Activated CD4-positive, CD25-positive, alpha-beta regulatory T cell treated with anti-CD3 and anti-CD28 coated beads, Interleukin-2, amount 50 U/mL, for 72 hours (primary cell): ENCODE measurements around the gene ABHD17C.

Experiments
- DNase-seq: peaks from one replicate; pipeline ENCODE4 v3.0.0; 2021

ABHD17C gene

GRCh38 chr15:80769153-80769828 is 74.2 kb downstream of the ABHD17C start:
- no peak for DNase-seq

- DNase-seq = no peak
These were observed 75.0 kb downstream of the ABHD17C start for GRCh38 chr15:80769829-80770705.

- DNase-seq = no peak
These were observed 78.0 kb downstream of the ABHD17C start for GRCh38 chr15:80773122-80773551.

GRCh38 chr15:80773792-80774352 is 78.8 kb downstream of the ABHD17C start:
- DNase-seq = no peak

- DNase-seq = no peak
These were observed 79.4 kb downstream of the ABHD17C start for GRCh38 chr15:80774486-80774885.

- DNase-seq = no peak
These were observed 80.2 kb downstream of the ABHD17C start for GRCh38 chr15:80775338-80775737.

GRCh38 chr15:80776420-80777045 is 81.4 kb downstream of the ABHD17C start:
- DNase-seq = peak; percentile 63

- DNase-seq = no peak
These were observed 82.0 kb downstream of the ABHD17C start for GRCh38 chr15:80777137-80777536.

GRCh38 chr15:80777826-80778620 is 82.9 kb downstream of the ABHD17C start:
- DNase-seq = no peak

GRCh38 chr15:80778621-80778963 is 83.5 kb downstream of the ABHD17C start:
- DNase-seq = no peak

GRCh38 chr15:80778964-80779657 is 84.0 kb downstream of the ABHD17C start, which contains the start of gene CEMIP:
CEMIP (plus strand) TSS chr15:80779370; CDS start chr15:80873880, 94,510 bp downstream.
- DNase-seq = peak; percentile 56

GRCh38 chr15:80779658-80780415 is 84.7 kb downstream of the ABHD17C start:
- DNase-seq = no peak

GRCh38 chr15:80780416-80781221 is 85.5 kb downstream of the ABHD17C start:
- DNase-seq = no peak

- no peak for DNase-seq
These were observed 88.2 kb downstream of the ABHD17C start for GRCh38 chr15:80783260-80783659.

- no peak for DNase-seq
These were observed 90.2 kb downstream of the ABHD17C start for GRCh38 chr15:80785335-80785734.

GRCh38 chr15:80785811-80786354 is 90.8 kb downstream of the ABHD17C start:
- no peak for DNase-seq

GRCh38 chr15:80787316-80787715 is 92.2 kb downstream of the ABHD17C start:
- no peak for DNase-seq

GRCh38 chr15:80788536-80788935 is 93.4 kb downstream of the ABHD17C start:
- DNase-seq = no peak

- DNase-seq = no peak
These were observed 94.2 kb downstream of the ABHD17C start for GRCh38 chr15:80789296-80789695.

GRCh38 chr15:80789796-80790195 is 94.7 kb downstream of the ABHD17C start:
- DNase-seq = no peak
